HepG2 (cell line): ENCODE results near the gene SNX21. TPM values are rescaled to one million over a fixed set of nuclear protein-coding genes. Genes with fewer than 3 reads are reported as not detected.
A peak's percentile ranks its signal among the peaks of the same experiment; 100 is the strongest.

Source experiments
- ARID4A ChIP-seq: sonication (generic); formaldehyde crosslinking; IDR thresholded peaks from 2 replicates; pipeline ENCODE4 v1.5.0; 2020; ENCODE audit warnings: mild to moderate bottlenecking, missing genetic modification reagents, borderline replicate concordance
- GATAD1 ChIP-seq: IDR thresholded peaks from 2 replicates; pipeline ENCODE4 v1.6.1; 2016; ENCODE audit warnings: missing genetic modification reagents, missing compliant biosample characterization
- JARID2 ChIP-seq: sonication (generic); formaldehyde crosslinking; IDR thresholded peaks from 2 replicates; pipeline ENCODE4 v1.8.1; 2023; ENCODE audit warnings: missing genetic modification reagents, inconsistent platforms; ENCODE audit not compliant: insufficient replicate concordance
- MEIS2 ChIP-seq: sonication (generic); formaldehyde crosslinking; IDR thresholded peaks from 2 replicates; pipeline ENCODE4 v1.9.0; 2021; ENCODE audit warnings: mild to moderate bottlenecking, missing genetic modification reagents
- MXI1 ChIP-seq: IDR thresholded peaks from 3 replicates; pipeline ENCODE4 v1.6.1; 2012; ENCODE audit warnings: low read depth, low read length, inconsistent platforms, borderline replicate concordance
- NR2F2 ChIP-seq: IDR thresholded peaks from 2 replicates; pipeline ENCODE4 v1.6.1; 2012; ENCODE audit warnings: low read depth, inconsistent platforms, borderline replicate concordance
- SMC3 ChIP-seq: IDR thresholded peaks from 2 replicates; pipeline ENCODE4 v1.6.1; 2011; ENCODE audit warnings: low read length, improper control_type of control experiment
- SRSF4 ChIP-seq: fragments of 200-400 bp; formaldehyde crosslinking; IDR thresholded peaks from one replicate; pipeline ENCODE4 v1.6.1; 2018; ENCODE audit warnings: mild to moderate bottlenecking, low read depth, low read length, moderate library complexity; ENCODE audit not compliant: poor library complexity, severe bottlenecking
- SRY ChIP-seq: sonication (generic); formaldehyde crosslinking; IDR thresholded peaks from 2 replicates; pipeline ENCODE4 v1.8.0; 2022; ENCODE audit warnings: mild to moderate bottlenecking, missing genetic modification reagents
- TFDP1 ChIP-seq: IDR thresholded peaks from 2 replicates; pipeline ENCODE4 v1.6.1; 2016; ENCODE audit warnings: missing compliant biosample characterization, missing genetic modification reagents, borderline replicate concordance
- TOE1 ChIP-seq: sonication (generic); formaldehyde crosslinking; IDR thresholded peaks from 2 replicates; pipeline ENCODE4 v1.4.0; 2020; ENCODE audit warnings: mild to moderate bottlenecking, missing genetic modification reagents
- ZBTB7B ChIP-seq: sonication (generic); formaldehyde crosslinking; IDR thresholded peaks from 2 replicates; pipeline ENCODE4 v1.4.0; 2020; ENCODE audit warnings: missing genetic modification reagents
- ZNF24 ChIP-seq: fragments of 450-650 bp; IDR thresholded peaks from 2 replicates; pipeline ENCODE4 v1.6.1; 2017; ENCODE audit warnings: antibody characterized with exemption, mild to moderate bottlenecking
- ZNF317 ChIP-seq: sonication (generic); formaldehyde crosslinking; IDR thresholded peaks from 2 replicates; pipeline ENCODE4 v1.5.0; 2020; ENCODE audit warnings: mild to moderate bottlenecking, missing genetic modification reagents
- ZNF501 ChIP-seq: sonication (generic); formaldehyde crosslinking; IDR thresholded peaks from 2 replicates; pipeline ENCODE4 v1.5.1; 2020; ENCODE audit warnings: mild to moderate bottlenecking, moderate library complexity, missing genetic modification reagents
- ZNF510 ChIP-seq: sonication (generic); formaldehyde crosslinking; IDR thresholded peaks from 2 replicates; pipeline ENCODE4 v1.4.0; 2020; ENCODE audit warnings: low read depth, mild to moderate bottlenecking, missing genetic modification reagents
- ZNF556 ChIP-seq: sonication (generic); formaldehyde crosslinking; IDR thresholded peaks from 2 replicates; pipeline ENCODE4 v1.4.0; 2020; ENCODE audit warnings: mild to moderate bottlenecking, missing genetic modification reagents, borderline replicate concordance
- ZNF7 ChIP-seq: IDR thresholded peaks from 2 replicates; pipeline ENCODE4 v1.6.1; 2016; ENCODE audit warnings: missing biosample characterization, missing genetic modification reagents
- ZSCAN22 ChIP-seq: sonication (generic); formaldehyde crosslinking; IDR thresholded peaks from 2 replicates; pipeline ENCODE4 v1.4.0; 2020; ENCODE audit warnings: mild to moderate bottlenecking, missing genetic modification reagents
- polyA plus RNA-seq, 8 experiments: library from polyadenylated mRNA; depleted of rRNA in 3 of 8; stranded (reverse) in 7 of 8; unstranded in 1 of 8; fragments of >200 nt; fragmentation: Illumina TruSeq in 4 of 8; extraction: Trizol in 4 of 8; gene quantifications; 2 replicates each; pipeline versions ENCODE4 v1.2.1 to v1.2.3, GENCODE V29; 2011 to 2016; ENCODE audit warnings: low read depth in 4 of 8, missing spikeins in 1 of 8, mixed read lengths in 1 of 8; ENCODE audit not compliant: insufficient read depth in 1 of 8
- total RNA-seq, 5 experiments: library from RNA; depleted of rRNA; stranded (reverse); fragments of >200 nt; fragmentation: Illumina TruSeq; extraction: Trizol; gene quantifications; 2 replicates each; pipeline ENCODE4 v1.2.3, GENCODE V29; 2016; ENCODE audit warnings: low read depth in 1 of 5
- TF ChIP-seq, protein P1 (sequence below): sonication (generic); formaldehyde crosslinking; IDR thresholded peaks from 2 replicates; pipeline ENCODE4 v1.8.0; 2022; ENCODE audit warnings: mild to moderate bottlenecking, missing genetic modification reagents, borderline replicate concordance

The SNX21 gene
- total and polyA plus RNA-seq, 2 of the 13 experiments (the other 11 are each of a cell fraction or from before 2014, with no cell fraction given) = 7.7 to 12.8 TPM

DNA sequence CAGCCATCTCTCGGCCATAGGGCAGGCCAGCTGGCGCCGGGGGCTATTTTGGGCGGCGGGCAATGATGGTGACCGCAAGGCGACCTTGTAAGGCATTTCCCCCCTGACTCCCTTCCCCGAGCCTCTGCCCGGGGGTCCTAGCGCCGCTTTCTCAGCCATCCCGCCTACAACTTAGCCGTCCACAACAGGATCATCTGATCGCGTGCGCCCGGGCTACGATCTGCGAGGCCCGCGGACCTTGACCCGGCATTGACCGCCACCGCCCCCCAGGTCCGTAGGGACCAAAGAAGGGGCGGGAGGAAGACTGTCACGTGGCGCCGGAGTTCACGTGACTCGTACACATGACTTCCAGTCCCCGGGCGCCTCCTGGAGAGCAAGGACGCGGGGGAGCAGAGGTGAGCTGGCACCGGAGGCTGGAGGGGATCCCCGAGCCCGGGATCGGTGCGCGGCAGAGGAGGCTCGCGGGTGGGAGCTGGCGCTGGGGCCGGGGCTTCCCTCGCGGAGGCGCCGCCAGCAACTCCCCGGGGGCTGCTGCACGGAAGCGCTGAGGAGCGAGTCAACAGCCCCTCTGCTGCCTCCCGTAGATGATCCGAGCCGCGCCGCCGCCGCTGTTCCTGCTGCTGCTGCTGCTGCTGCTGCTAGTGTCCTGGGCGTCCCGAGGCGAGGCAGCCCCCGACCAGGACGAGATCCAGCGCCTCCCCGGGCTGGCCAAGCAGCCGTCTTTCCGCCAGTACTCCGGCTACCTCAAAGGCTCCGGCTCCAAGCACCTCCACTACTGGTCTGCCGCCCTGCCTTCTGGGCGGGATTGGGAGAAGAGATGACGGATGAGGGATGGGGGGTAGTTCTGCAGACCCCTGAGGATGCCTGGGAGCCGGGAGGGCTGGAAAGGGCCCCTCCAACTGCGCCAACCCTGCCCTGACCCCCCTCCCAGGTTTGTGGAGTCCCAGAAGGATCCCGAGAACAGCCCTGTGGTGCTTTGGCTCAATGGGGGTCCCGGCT is 57.7 kb downstream of the SNX21 start, which contains the start of the genes CTSA and NEURL2 (continued):
- TF ChIP-seq NR2F2 (peak; percentile 80), ZNF510 (CRISPR knock-in tag) (peak; percentile 99), MXI1 (peak; percentile 98), SRSF4 (no peak), ZSCAN22 (CRISPR knock-in tag) (peak; percentile 79; the same call in 1 of the 2 replicates), ZNF501 (CRISPR knock-in tag) (peak; percentile 92), TFDP1 (CRISPR knock-in tag) (peak; percentile 99), MEIS2 (CRISPR knock-in tag) (peak; percentile 97), ZNF7 (CRISPR knock-in tag) (no peak; the same call in 1 of the 2 replicates), JARID2 (CRISPR knock-in tag) (no peak), TOE1 (CRISPR knock-in tag) (peak; percentile 93; the same call in 1 of the 2 replicates), SRY (CRISPR knock-in tag) (peak; percentile 97), ZBTB7B (CRISPR knock-in tag) (peak; percentile 99), ZNF24 (peak; percentile 78; the same call in 1 of the 2 replicates), SMC3 (no peak), ZNF556 (CRISPR knock-in tag) (peak; percentile 99), ARID4A (CRISPR knock-in tag) (peak; percentile 100), ZNF317 (CRISPR knock-in tag) (peak; percentile 89), GATAD1 (peak; percentile 100)
- TF ChIP-seq, protein P1, sequence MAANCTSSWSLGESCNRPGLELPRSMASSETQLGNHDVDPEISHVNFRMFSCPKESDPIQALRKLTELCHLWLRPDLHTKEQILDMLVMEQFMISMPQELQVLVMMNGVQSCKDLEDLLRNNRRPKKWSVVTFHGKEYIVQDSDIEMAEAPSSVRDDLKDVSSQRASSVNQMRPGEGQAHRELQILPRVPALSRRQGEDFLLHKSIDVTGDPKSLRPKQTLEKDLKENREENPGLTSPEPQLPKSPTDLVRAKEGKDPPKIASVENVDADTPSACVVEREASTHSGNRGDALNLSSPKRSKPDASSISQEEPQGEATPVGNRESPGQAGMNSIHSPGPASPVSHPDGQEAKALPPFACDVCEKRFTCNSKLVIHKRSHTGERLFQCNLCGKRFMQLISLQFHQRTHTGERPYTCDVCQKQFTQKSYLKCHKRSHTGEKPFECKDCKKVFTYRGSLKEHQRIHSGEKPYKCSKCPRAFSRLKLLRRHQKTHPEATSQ (CRISPR knock-in tag) = peak; percentile 100
